ENCODE measurements around the gene HMGN1.

GRCh38 chr21:39346671-39347331, 2.1 kb downstream of the HMGN1 start:
- TF ChIP-seq CTCF (IDR thresholded peaks at IDR 0.05; ENCODE audit: borderline replicate concordance, extremely low read depth, low read length, poor library complexity, severe bottlenecking) (no peak), EZH2 (IDR thresholded peaks at IDR 0.05; ENCODE audit: borderline replicate concordance, low read depth, low read length, severe bottlenecking) (no peak)

Measured in DND-41 (cell line).